Mesangial cell (primary cell): ENCODE results near the gene BMP10. TPM values are rescaled to one million over a fixed set of nuclear protein-coding genes. Genes with fewer than 3 reads are reported as not detected.

Experiments
- total RNA-seq: library from RNA; depleted of rRNA; stranded (reverse); fragments of >200 nt; gene quantifications from 2 replicates; pipeline ENCODE4 v1.2.3, GENCODE V29; 2015

Gene BMP10, protein sequence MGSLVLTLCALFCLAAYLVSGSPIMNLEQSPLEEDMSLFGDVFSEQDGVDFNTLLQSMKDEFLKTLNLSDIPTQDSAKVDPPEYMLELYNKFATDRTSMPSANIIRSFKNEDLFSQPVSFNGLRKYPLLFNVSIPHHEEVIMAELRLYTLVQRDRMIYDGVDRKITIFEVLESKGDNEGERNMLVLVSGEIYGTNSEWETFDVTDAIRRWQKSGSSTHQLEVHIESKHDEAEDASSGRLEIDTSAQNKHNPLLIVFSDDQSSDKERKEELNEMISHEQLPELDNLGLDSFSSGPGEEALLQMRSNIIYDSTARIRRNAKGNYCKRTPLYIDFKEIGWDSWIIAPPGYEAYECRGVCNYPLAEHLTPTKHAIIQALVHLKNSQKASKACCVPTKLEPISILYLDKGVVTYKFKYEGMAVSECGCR
- not detected in 2 replicates for total RNA-seq

GRCh38 chr2:68871159-68871764 is at the start of gene BMP10:
TSS of gene BMP10 (minus strand) at chr2:68871397. CDS start at chr2:68871358, 39 bp downstream.

Other genes starting within 250 kb of the BMP10 start
- gene PROKR1, start 227.8 kb downstream of the BMP10 start, total RNA-seq = not detected in 2 replicates
- 0.13 TPM in 1 of 2 replicates, not detected in the other for gene ARHGAP25, start 136.6 kb downstream of the BMP10 start, total RNA-seq
- gene GKN2, start 81.5 kb upstream of the BMP10 start, total RNA-seq = not detected in 2 replicates
- gene GKN1, start 103.2 kb upstream of the BMP10 start, total RNA-seq = not detected in 2 replicates
- gene ANTXR1, start 141.8 kb upstream of the BMP10 start, total RNA-seq = 23.1 and 40.9 TPM in 2 replicates